ENCODE results near the gene PPP1R9A. TPM values are rescaled to one million over a fixed set of nuclear protein-coding genes. Genes with fewer than 3 reads are reported as not detected.

PPP1R9A gene
- total RNA-seq, 1 experiment from 2014 or later = not detected

DNA sequence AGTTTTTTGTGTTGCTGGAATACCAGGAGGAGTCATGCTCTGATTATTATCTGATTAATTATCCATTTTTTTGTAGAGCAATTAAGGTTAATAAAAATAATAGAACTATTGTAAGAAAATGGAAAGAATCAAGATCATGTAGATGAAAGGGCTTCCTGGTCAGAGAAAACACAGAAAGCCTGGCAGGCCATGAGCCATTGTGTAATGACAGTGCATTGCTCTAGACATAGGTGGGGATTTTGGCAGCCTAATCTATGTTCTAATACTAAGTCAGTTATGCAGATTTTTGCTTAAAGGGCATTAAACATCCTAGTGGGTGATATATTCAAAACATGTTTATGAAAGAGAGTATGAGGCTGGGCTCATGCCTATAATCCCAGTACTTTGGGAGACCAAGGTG is 198.2 kb downstream of the PPP1R9A start:
- H3K9ac ChIP-seq (ENCODE audit: low read length) = no peak overlapping the region
- no peak overlapping the region for H2AFZ ChIP-seq (ENCODE audit: low read length)
- no peaks in the 10 kb centered on the region for H4K20me1 ChIP-seq (ENCODE audit: insufficient read depth, low read depth, low read length)
- H3K27ac ChIP-seq (ENCODE audit: low read length) = no peak overlapping the region
- no peaks in the 10 kb centered on the region for H3K27me3 ChIP-seq (ENCODE audit: low read length)
- H3K4me1 ChIP-seq (ENCODE audit: low read length) = no peaks in the 10 kb centered on the region
- DNase-seq = no peak
- no peak overlapping the region for H3K4me3 ChIP-seq (ENCODE audit: low read length)
- H3K79me2 ChIP-seq (ENCODE audit: low read length) = no peaks in the 10 kb centered on the region
- H3K9me3 ChIP-seq (ENCODE audit: low read length) = no peaks in the 10 kb centered on the region
- H3K9me2 ChIP-seq (replicated peaks; ENCODE audit: insufficient read depth, low read length) = no peaks in the 10 kb centered on the region
- H3K36me3 ChIP-seq (ENCODE audit: insufficient read depth, low read length) = no peaks in the 10 kb centered on the region
- no peak overlapping the region for H3K4me2 ChIP-seq (ENCODE audit: low read depth, low read length, poor library complexity, severe bottlenecking)

GRCh38 chr7:95106401-95106800 is 199.0 kb downstream of the PPP1R9A start:
- Histone ChIP-seq H2AFZ (ENCODE audit: low read length) (no peak overlapping the region), H3K36me3 (ENCODE audit: insufficient read depth, low read length) (no peaks in the 10 kb centered on the region), H3K79me2 (ENCODE audit: low read length) (no peaks in the 10 kb centered on the region), H3K27me3 (ENCODE audit: low read length) (no peaks in the 10 kb centered on the region), H3K9ac (ENCODE audit: low read length) (no peak overlapping the region), H3K4me3 (ENCODE audit: low read length) (no peak overlapping the region), H3K4me1 (ENCODE audit: low read length) (no peaks in the 10 kb centered on the region), H3K9me3 (ENCODE audit: low read length) (no peaks in the 10 kb centered on the region), H3K9me2 (replicated peaks; ENCODE audit: insufficient read depth, low read length) (no peaks in the 10 kb centered on the region), H4K20me1 (ENCODE audit: insufficient read depth, low read depth, low read length) (no peaks in the 10 kb centered on the region), H3K4me2 (ENCODE audit: low read depth, low read length, poor library complexity, severe bottlenecking) (no peak overlapping the region), H3K27ac (ENCODE audit: low read length) (no peak overlapping the region)
- DNase-seq = no peak

- Histone ChIP-seq H3K4me3 (ENCODE audit: low read length) (no peak overlapping the region), H3K9ac (ENCODE audit: low read length) (no peak overlapping the region), H3K9me3 (ENCODE audit: low read length) (no peaks in the 10 kb centered on the region), H3K27me3 (ENCODE audit: low read length) (no peaks in the 10 kb centered on the region), H3K36me3 (ENCODE audit: insufficient read depth, low read length) (no peaks in the 10 kb centered on the region), H3K4me1 (ENCODE audit: low read length) (no peaks in the 10 kb centered on the region), H3K9me2 (replicated peaks; ENCODE audit: insufficient read depth, low read length) (no peaks in the 10 kb centered on the region), H3K79me2 (ENCODE audit: low read length) (no peaks in the 10 kb centered on the region), H3K27ac (ENCODE audit: low read length) (no peak overlapping the region), H4K20me1 (ENCODE audit: insufficient read depth, low read depth, low read length) (no peaks in the 10 kb centered on the region), H2AFZ (ENCODE audit: low read length) (no peak overlapping the region), H3K4me2 (ENCODE audit: low read depth, low read length, poor library complexity, severe bottlenecking) (no peak overlapping the region)
- DNase-seq = no peak
Observed at GRCh38 chr7:95110707-95111106, 203.3 kb downstream of the PPP1R9A start.

GRCh38 chr7:95113590-95113989 is 206.2 kb downstream of the PPP1R9A start:
- H3K9me3 ChIP-seq (ENCODE audit: low read length) = no peaks in the 10 kb centered on the region

GRCh38 chr7:95126053-95126709 is 218.8 kb downstream of the PPP1R9A start:
- H3K36me3 ChIP-seq (ENCODE audit: insufficient read depth, low read length) = no peaks in the 10 kb centered on the region
- H4K20me1 ChIP-seq (ENCODE audit: insufficient read depth, low read depth, low read length) = no peaks in the 10 kb centered on the region
- H3K79me2 ChIP-seq (ENCODE audit: low read length) = no peaks in the 10 kb centered on the region
- no peaks in the 10 kb centered on the region for H3K9me3 ChIP-seq (ENCODE audit: low read length)
- no peaks in the 10 kb centered on the region for H3K4me1 ChIP-seq (ENCODE audit: low read length)
- H3K9ac ChIP-seq (ENCODE audit: low read length) = no peak overlapping the region
- H3K27ac ChIP-seq (ENCODE audit: low read length) = no peak overlapping the region
- H3K4me3 ChIP-seq (ENCODE audit: low read length) = no peak overlapping the region
- H3K27me3 ChIP-seq (ENCODE audit: low read length) = no peaks in the 10 kb centered on the region
- no peaks in the 10 kb centered on the region for H3K9me2 ChIP-seq (replicated peaks; ENCODE audit: insufficient read depth, low read length)
- no peak overlapping the region for H3K4me2 ChIP-seq (ENCODE audit: low read depth, low read length, poor library complexity, severe bottlenecking)
- H2AFZ ChIP-seq (ENCODE audit: low read length) = no peak overlapping the region
- no peak for DNase-seq

More at GRCh38 chr7:95113590-95113989, 206.2 kb downstream of the PPP1R9A start:
- H2AFZ ChIP-seq (ENCODE audit: low read length) = no peak overlapping the region
- no peaks in the 10 kb centered on the region for H3K4me1 ChIP-seq (ENCODE audit: low read length)
- no peaks in the 10 kb centered on the region for H3K27me3 ChIP-seq (ENCODE audit: low read length)
- H3K9ac ChIP-seq (ENCODE audit: low read length) = no peak overlapping the region
- no peaks in the 10 kb centered on the region for H3K79me2 ChIP-seq (ENCODE audit: low read length)
- no peaks in the 10 kb centered on the region for H3K9me2 ChIP-seq (replicated peaks; ENCODE audit: insufficient read depth, low read length)
- no peak overlapping the region for H3K27ac ChIP-seq (ENCODE audit: low read length)
- no peaks in the 10 kb centered on the region for H3K36me3 ChIP-seq (ENCODE audit: insufficient read depth, low read length)
- no peak for DNase-seq
- H4K20me1 ChIP-seq (ENCODE audit: insufficient read depth, low read depth, low read length) = no peaks in the 10 kb centered on the region
- no peak overlapping the region for H3K4me2 ChIP-seq (ENCODE audit: low read depth, low read length, poor library complexity, severe bottlenecking)
- no peak overlapping the region for H3K4me3 ChIP-seq (ENCODE audit: low read length)

DNA sequence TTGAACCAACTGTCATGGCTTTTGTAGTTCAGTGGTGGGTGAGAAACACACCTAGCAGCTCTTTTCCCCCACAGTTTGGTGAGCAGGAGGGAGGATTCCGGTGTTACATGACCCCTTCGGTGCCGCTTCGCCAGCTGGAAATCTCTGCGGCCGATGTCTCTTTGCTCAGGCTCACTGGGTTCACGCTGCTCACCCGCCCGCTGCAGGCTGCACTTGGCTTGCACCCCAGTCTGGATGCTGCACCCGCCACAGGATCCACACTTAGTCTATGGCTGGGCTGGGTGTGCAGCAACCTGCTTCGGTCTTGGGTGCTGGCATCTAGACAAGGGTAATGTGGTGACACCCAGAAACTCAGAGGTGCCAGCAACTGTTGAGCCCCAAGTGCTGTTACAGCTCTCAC is 225.1 kb downstream of the PPP1R9A start:
- H2AFZ ChIP-seq (ENCODE audit: low read length) = no peak overlapping the region
- H3K36me3 ChIP-seq (ENCODE audit: insufficient read depth, low read length) = no peaks in the 10 kb centered on the region
- H3K9me2 ChIP-seq (replicated peaks; ENCODE audit: insufficient read depth, low read length) = no peaks in the 10 kb centered on the region; the same call in 1 of the 2 replicates
- H3K9ac ChIP-seq (ENCODE audit: low read length) = no peak overlapping the region
- no peak for DNase-seq
- H3K27ac ChIP-seq (ENCODE audit: low read length) = no peak overlapping the region
- H4K20me1 ChIP-seq (ENCODE audit: insufficient read depth, low read depth, low read length) = no peaks in the 10 kb centered on the region
- no peak overlapping the region for H3K4me3 ChIP-seq (ENCODE audit: low read length)
- H3K9me3 ChIP-seq (ENCODE audit: low read length) = no peaks in the 10 kb centered on the region
- no peak overlapping the region for H3K4me2 ChIP-seq (ENCODE audit: low read depth, low read length, poor library complexity, severe bottlenecking)
- no peaks in the 10 kb centered on the region for H3K79me2 ChIP-seq (ENCODE audit: low read length)
- no peaks in the 10 kb centered on the region for H3K4me1 ChIP-seq (ENCODE audit: low read length)
- no peaks in the 10 kb centered on the region for H3K27me3 ChIP-seq (ENCODE audit: low read length)

- no peak overlapping the region for H3K27ac ChIP-seq (ENCODE audit: low read length)
- no peaks in the 10 kb centered on the region for H3K9me3 ChIP-seq (ENCODE audit: low read length)
- no peak overlapping the region for H2AFZ ChIP-seq (ENCODE audit: low read length)
- no peaks in the 10 kb centered on the region for H3K79me2 ChIP-seq (ENCODE audit: low read length)
- DNase-seq = no peak
- H3K9me2 ChIP-seq (replicated peaks; ENCODE audit: insufficient read depth, low read length) = no peaks in the 10 kb centered on the region
- H3K4me2 ChIP-seq (ENCODE audit: low read depth, low read length, poor library complexity, severe bottlenecking) = no peak overlapping the region
- no peaks in the 10 kb centered on the region for H3K4me1 ChIP-seq (ENCODE audit: low read length)
- no peak overlapping the region for H3K4me3 ChIP-seq (ENCODE audit: low read length)
- H3K27me3 ChIP-seq (ENCODE audit: low read length) = no peaks in the 10 kb centered on the region
- no peak overlapping the region for H3K9ac ChIP-seq (ENCODE audit: low read length)
- H4K20me1 ChIP-seq (ENCODE audit: insufficient read depth, low read depth, low read length) = no peaks in the 10 kb centered on the region
- H3K36me3 ChIP-seq (ENCODE audit: insufficient read depth, low read length) = no peaks in the 10 kb centered on the region
Observed at GRCh38 chr7:95139922-95140321, 232.5 kb downstream of the PPP1R9A start.

- H3K9me2 ChIP-seq (replicated peaks; ENCODE audit: insufficient read depth, low read length) = no peaks in the 10 kb centered on the region
- DNase-seq = no peak
- no peak overlapping the region for H3K27ac ChIP-seq (ENCODE audit: low read length)
- H3K4me2 ChIP-seq (ENCODE audit: low read depth, low read length, poor library complexity, severe bottlenecking) = no peak overlapping the region
- H3K9ac ChIP-seq (ENCODE audit: low read length) = no peak overlapping the region
- H3K36me3 ChIP-seq (ENCODE audit: insufficient read depth, low read length) = no peaks in the 10 kb centered on the region
- no peaks in the 10 kb centered on the region for H4K20me1 ChIP-seq (ENCODE audit: insufficient read depth, low read depth, low read length)
- no peaks in the 10 kb centered on the region for H3K9me3 ChIP-seq (ENCODE audit: low read length)
- no peaks in the 10 kb centered on the region for H3K79me2 ChIP-seq (ENCODE audit: low read length)
- no peak overlapping the region for H3K4me3 ChIP-seq (ENCODE audit: low read length)
- no peaks in the 10 kb centered on the region for H3K4me1 ChIP-seq (ENCODE audit: low read length)
- no peak overlapping the region for H2AFZ ChIP-seq (ENCODE audit: low read length)
- no peaks in the 10 kb centered on the region for H3K27me3 ChIP-seq (ENCODE audit: low read length)
Observed at GRCh38 chr7:95141755-95142154, 234.4 kb downstream of the PPP1R9A start.
